Daoy (cell line): ENCODE results near the gene HPGD. TPM values are rescaled to one million over a fixed set of nuclear protein-coding genes. Genes with fewer than 3 reads are reported as not detected.
"Not testable (repeated sequence)": the region's sequence is repeated elsewhere in the genome, so short reads cannot be mapped to it uniquely, and the experiment has no call there.

Experiments used
- DNase-seq: peaks from one replicate; pipeline ENCODE4 v3.0.0-alpha.2; 2015; ENCODE audit warnings: low read depth
- total RNA-seq: library from RNA; depleted of rRNA; stranded (reverse); fragments of >200 nt; shearing (Covaris generic); gene quantifications from 2 replicates; pipeline ENCODE4 v1.2.3, GENCODE V29; 2014

HPGD gene
- total RNA-seq, 1 experiment from 2014 or later: not detected

DNA sequence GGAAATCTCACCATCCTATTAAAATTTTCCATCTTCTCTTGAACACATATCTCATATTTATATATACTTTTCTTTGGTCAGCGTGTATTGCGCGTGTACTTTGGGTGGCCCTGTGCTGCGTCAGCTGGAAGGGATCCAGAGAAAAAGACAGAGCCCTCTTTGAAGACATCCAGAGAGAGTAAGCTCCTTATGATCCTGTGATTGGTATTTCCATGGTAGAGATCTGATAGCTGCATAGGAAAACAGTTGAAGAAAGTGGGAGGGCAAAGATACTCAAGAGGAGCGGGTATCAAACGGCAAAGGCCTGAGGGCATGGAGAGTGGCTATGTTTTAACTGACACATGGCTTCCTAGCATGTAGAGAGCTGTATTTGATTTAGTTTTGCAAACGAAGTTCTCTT, 4.4 kb upstream of the HPGD start:
- no peak for DNase-seq

DNA sequence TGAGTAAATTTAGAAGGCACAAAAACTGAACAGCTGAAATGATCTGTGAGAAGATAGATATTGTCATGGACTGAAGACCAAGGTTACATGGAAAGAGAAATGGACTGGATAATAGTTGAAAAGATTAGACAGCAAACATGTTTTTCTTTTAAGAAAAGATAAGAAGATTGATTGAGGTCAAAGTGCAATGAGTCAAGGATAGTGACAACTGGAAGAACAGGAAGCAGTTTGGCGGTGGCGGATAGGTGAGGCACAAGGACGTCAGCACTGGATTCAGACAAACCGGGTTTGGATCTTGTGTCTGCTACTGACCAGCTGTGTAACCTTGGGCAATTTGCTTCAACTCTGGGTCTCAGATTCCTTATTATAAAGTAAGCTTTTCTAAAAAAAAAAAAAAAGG, 2.0 kb upstream of the HPGD start:
- DNase-seq: no peak

DNA sequence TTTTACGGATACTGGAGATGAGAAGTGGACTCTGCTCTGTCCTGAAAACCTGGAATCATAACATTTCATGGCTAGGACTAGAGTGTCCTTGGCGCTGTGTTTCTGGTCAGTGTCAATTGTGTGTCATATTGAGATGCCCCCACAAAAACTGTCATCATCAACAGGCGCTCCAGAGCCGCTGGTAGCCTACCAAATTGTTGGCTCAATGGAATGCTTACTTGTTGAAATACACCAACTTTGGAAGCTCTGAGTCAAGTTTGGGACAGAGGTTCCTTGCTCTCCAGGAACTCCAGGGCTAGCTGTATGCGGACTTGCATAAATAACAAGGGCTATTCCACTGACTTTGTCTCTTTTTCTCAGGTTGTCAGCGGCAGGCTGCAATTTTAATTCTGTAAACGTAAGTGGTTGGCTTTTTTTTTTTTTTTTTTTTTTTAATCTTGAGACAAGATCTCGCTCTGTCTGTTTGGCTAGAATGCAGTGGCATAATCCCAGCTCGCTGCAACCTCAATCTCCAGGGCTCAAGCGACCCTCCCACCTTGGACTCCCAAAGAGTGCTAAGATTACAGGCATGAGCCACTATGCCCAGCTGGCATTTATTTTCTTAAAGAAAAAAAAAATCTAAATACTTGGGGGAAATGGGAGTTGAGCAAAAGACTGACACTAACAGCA, 871 bp upstream of the HPGD start:
- DNase-seq: no peak

DNA sequence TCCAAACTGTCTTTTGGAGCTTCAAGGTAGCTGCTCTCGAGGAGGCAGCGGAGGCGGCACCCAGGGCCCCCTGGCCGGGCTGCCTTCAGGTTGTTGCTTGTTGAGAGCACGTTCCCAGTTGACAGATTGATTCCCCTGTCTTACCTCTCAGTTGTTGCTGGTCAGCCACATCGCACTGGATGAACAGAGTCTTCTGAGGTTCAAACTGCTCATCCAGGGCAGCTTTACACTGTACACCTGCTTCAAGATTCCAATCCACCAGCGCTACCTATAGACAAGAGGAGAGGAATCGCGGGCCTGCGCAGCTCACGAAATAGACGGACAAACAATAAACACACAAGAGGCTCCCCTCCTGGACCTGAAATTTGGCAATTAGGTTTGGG, 497 bp downstream of the HPGD start:
- no peak for DNase-seq

DNA sequence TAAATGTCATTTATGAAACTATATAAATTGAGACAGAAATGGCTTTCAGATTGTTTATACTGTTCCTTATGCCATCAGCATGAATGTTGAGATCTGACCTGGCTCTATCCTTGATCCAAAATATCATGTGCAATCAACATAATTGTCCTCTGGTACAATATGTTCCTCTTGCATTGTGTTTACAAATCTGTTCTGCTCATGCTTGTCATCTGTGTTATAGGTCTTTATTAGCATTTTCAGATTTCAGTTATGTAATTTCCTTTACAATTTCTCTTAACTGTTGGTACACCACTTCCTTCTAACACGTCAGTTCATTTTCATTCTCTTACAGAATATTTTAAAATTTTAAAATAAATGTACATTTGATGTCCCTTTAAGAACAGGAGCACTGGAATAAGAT, 1.6 kb downstream of the HPGD start:
- no peak for DNase-seq

DNA sequence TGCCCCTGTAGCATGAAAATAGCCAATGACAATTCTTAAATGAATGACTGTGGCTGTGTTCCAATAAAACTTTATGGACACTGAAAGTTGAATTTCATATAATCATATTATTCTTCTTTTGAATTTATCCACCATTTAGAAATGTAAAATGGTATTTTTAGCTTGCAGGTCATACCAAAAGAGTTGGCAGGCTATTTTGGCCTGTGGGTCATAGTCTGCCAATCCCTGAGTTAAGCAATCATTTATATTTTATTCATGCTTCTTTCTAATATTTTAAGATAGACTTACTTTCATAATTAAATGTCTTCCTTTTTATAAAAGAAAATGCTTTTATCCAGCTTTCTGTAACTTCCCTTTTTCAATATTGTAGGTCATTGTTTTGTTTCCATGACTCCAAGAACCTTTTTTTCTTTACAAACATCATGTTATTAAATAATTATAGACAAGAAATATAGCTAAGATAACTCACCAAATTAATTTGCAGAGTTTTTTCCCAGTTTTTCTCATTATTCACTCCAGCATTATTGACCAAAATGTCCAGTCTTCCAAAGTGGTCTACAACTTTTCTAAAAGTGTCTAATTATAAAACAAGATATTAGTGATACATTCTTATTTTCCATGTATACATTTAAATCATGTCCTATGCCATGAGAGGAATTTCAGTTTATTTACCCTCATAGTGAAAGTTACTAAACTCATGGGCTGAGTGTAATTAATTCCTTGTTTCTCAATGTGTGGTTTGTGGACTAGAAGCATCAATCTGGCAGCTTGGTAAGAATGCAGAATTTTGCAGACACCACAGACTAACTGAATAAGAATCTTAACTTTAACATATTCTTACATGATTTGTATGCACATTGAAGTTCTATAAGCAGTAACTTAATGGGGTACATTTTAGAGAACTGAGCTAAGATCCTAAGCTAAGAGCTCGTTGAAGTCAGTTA, 4.5 kb downstream of the HPGD start:
- DNase-seq: no peak

DNA sequence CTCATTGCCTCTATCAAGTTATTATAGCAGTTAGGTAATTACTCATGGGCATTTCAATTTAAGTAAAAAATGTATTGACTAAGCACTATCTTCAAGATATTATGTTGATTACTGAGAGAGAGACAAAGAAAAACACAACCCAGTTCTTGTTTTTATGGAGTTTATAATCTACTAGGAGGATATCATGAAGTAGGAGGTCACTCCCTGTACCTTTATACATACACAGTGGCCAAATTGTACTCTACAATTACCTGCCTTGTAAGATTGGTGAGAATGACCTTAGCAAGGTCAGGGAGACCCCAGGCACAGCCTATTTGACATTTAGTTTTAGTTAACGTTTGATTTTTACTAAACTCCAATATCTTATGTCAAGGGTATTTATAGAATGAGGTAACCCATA, 5.5 kb downstream of the HPGD start:
- DNase-seq: no peak

DNA sequence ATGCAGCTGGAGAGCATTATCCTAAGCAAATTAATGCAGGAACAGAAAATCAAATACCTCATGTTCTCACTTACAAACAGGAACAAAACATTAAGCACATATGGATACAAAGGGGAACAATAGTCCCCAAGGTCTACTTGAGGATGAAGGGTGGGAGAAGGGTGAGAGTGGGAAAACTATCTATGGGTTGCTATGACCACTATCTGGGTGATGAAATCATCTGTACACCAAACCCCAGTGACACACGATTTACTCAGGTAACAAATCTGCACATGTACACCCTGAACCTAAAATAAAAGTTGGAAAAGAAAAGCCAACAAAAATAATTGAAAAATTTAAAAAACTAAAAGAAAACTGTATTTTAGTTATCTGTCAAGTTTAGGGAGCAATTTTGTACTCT, 5.9 kb downstream of the HPGD start:
- no peak for DNase-seq

DNA sequence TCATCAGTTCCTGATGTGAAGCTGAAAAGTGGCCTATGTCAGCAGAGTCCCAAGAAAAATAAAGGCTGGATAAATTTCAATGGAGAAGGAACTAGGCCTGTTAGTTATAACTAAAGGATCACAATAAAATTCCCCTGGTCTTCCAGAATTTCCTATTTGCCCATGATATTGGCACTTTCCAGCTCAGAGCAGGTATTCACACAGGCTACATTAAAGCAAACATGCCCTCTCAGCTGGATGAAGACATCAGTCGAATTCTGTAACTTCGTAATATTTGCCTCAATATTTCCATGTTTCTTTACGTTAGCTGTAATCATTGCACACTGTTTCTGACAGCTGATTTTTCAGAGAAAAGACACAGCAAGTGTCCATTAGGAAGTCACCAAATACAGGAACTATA, 9.5 kb downstream of the HPGD start:
- DNase-seq: no peak

DNA sequence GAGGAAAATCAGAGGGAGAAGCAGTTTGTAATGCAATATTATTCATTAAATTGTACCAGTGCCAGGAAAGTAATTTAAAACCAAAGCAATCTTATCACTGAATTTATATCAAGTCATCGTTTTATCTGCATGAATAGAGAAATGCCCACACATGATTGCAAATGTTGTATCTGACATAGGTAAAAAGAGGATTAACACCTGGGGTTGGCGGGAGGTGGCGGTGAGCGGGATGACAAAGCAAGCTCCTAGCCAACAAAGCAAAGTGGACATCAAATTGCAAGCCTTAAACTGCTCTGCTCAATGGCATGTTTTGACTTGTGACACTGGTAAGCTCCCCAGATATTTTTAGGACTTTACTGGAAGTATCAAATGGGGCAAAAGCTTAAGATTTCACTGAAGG, 16.4 kb downstream of the HPGD start:
- DNase-seq: no peak

DNA sequence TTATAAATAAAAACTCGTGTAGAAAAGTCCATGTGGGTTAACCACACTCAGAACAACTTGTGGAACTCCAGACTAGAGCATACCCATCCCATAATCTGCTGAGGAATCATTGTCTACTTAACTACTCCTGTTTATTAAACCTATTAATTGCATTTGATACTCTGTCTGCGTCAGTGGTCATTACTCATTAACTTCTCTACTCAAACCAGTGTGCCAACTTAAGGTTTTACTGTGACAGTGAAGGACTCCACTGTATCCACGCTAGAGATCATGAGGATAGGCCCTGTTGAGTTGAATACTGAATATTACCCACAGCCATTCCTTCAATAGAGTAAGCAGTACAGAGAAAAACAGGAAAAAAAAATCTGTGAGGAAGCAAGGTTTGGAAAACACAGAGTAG, 17.3 kb downstream of the HPGD start:
- DNase-seq: no peak

DNA sequence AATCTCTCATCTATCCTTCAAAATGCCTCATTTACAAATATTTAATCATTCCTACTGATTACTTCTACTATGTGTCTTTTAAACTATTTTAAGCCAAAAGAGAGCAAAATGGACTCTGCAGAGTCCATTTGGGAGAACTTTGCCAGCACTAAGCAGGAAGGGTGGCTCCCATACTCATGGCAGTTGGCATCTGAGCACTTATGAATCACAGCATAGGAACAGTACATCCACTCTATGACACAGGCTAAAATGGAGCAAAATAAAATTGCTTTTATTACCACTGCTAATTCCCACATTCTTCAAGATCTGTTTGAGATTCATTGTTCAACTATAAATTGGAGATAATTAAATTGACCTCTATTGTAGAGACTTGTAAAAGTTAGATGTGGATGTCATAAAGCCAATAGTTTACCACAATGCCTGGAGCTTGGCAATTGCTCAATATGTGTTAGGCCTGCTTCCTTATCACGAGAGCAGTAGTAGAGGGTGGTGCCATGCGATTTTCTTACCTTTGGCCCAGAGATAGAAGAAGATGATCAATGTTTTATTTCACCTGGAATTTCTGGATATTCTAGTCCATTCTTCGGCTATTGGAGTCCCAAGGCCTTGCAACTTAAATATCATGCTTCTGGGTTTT, 19.1 kb downstream of the HPGD start:
- DNase-seq: no peak

DNA sequence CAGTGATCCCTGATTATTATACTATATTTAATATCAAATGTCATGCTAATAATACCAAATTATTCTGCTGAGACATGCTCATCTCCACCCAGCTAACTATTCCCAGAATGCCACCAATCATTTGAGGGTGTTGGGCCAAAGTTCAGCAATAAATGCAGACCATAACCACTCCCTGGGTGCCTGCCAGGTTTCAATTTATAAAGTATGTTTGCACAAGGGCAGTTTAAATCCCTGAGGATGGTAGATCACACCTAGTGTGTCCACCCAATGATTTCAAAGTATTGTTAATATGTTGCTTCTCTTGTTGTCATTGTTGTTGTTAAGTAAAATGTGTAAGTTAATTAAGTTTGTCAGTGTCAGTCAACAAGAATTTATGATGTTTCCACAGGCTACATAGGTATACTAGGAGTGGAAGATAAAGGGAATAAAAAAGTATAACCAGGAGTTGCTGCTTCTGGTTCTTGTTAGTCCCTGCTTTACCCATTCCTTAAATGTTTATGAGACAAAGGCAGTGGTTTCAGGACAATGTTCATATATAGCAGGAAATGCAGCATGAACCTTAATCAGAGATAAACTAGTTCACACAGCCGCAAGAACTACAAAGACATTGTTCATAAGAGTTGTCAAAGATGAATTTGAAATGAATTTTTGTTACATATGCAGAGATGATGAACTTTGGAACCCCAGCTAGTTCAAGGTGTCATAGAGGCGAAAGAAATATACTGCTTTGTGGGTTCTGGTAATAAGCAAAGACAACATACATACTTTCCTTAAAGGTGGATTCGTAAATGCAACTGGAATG, 25.5 kb downstream of the HPGD start:
- no peak for DNase-seq

DNA sequence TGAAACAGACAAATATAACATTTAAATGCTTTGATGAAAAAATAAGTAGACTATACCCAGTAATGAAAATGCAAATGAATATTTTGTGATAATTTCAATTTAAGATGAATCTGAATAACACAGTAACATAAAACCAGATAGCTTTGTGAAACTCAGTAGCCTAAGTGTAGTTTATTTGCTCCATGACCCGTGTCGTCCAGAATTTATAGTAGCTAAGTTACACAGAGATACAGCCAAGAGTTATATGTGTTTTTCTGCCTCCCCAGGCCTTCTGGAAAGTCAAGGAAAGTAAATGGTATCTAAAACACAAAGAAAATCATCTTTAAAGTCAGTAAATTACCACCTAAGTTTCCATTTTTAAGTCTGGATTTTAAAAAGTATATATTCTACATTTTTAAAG, 26.7 kb downstream of the HPGD start:
- no peak for DNase-seq

DNA sequence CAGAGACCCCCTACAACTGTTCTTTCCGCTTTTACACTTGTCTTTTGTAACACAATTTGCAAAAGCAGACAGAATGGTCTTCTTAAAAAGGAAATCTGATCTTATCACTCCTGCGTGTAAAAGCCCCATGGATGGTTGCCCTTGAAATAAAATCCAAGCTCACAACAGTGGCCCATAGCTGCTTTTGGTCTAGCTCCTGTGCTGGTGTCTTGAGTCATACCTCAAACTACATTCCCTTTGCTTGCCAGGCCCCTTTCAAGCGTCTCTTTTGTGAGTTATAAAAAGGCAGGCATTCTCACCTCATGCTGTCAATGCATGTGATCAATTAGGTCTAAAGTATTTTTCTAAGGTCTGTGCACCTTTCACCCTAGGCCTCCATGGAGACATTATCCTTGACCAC, 27.6 kb downstream of the HPGD start:
- DNase-seq: no peak

DNA sequence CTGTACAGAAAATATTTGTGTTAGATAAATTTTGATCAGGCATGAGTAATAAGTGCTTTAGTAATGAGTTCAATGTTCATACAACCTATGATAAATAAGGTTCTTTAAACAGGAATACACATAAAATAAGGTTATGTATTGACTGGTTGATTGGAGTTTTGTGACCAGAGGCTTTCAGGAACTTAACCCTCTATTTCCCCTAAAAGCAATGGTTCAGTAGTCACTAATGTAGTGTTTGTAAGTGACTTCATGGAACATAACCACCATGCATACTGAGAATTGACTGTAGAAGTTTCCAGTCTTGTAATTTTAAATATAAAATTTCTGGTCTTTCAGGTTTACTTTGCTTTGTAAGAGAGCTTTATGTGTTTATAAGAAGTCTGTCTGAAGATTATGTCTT, 28.1 kb downstream of the HPGD start:
- DNase-seq: no peak

DNA sequence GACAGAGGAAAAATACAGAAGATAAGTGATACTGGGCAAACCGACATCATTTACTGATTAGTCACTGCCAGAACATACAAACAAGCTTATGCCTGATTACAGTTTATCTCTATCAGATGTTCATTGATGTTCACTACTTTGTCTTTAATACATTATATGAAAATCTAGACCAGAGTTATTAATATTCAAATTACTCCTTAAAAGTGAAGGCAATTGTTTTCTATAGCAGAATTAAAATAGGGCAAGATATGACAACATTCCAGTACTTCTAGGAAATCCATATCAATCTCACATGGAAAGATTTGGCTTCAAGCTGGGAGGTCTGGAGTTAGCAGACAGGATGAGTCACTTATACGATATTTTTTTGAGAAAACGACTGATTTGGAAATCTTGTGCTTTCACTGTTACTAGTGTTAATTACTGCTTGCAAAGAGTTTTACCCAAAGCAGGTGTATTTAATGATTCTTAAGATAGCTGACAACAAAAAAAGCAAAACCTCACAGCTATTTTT, 31.8 kb downstream of the HPGD start:
- DNase-seq: no peak

DNA sequence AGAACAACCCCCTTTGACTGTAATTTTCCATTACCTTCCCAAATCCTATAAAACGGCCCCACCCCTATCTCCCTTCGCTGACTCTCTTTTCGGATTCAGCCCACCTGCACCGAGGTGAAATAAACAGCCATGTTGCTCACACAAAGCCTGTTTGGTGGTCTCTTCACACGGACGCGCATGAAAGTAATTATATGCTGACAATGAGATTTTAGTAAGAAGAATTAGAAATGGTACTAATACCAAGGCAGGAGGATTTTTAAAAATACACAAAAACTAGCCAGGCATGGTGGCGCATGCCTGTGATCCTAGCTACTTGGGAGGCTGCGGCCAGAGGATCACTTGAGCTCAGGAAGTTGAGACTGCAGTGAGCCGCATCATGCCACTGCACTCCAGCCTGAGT, 33.9 kb downstream of the HPGD start:
- not testable (repeated sequence) for DNase-seq

DNA sequence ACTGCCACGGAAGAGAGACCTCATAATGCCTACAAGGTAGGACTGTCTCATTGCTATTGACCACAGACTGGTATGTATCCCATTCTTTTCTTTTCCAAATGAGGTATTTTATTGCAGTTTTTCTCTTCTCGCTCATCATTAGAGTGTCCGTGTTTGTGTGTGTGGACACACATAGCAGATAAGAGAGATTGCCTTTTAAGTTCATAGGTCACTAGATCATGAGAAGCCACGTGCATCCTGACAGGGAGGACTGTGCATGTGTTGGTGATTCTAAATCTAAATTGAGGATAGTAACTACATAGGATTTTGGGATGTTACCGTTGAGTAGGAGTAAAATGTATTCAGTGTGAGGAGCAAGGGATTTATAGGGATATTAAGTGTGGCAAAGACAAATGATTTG, 37.3 kb downstream of the HPGD start:
- no peak for DNase-seq

DNA sequence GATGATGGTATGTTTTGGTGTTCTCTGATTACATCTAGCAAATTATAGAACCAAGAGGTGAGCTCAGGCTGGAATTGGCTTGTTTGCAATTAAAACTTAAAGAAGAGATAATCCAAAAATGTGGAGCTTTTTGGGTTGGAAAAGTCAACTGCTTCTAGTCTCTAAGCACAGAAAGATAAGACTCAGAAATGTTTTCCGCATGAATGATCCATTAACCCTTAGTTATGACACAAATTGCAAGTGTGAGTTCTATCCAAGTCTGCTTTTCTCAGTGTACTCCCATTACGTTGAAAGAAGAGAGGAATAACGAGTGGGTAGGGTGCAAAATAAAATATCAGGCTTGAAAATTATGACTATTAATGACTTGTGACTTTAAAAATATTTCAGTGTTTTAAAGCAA, 38.5 kb downstream of the HPGD start:
- DNase-seq: no peak

DNA sequence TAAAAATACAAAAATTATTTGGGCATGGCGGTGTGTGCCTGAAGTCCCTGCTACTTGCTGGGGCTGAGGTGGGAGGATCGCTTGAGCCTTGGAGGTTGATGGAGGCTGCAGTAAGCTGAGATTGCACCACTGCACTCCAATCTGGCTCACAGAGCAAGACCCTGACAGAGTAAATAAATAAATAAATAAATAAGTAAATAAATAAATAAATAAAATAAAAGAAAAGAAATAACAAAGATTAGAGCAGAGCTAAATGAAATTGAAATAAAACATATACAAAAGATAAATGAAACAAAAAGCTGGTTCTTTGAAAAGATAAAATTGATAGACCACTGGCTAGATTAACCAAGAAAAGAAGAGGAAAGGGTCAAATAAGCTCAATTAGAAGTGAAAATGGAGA, 43.1 kb downstream of the HPGD start:
- no peak for DNase-seq

DNA sequence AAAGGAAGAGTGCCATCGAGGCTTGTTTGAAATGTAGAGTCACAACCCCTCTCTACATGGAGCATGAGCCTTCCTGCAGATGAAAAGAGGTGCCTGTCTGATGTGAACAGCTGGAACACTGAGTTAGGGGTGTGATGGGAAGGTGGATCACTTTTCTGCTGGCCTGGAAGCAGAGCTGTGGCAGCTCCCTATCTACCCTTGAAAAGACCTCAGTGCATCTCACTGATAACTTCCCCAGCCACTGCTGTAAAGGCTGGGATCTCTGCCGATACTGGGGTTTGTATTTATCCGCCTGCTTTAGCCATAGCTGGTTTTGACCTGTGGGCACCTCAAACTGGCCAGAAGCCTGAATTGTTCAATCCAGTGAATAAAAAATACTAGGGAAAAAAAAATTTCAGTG, 46.8 kb downstream of the HPGD start:
- DNase-seq: no peak
